Transverse colon (tissue), 4 donors: ENCODE data around the gene RTP5. TPM values are rescaled to one million over a fixed set of nuclear protein-coding genes. Genes with fewer than 3 reads are reported as not detected.

Source experiments
- DNase-seq: peaks from one replicate; pipeline ENCODE4 v3.0.0-alpha.2; 2019
- H3K27ac ChIP-seq, 4 donors: fragments of 200-600 bp; sonication (generic); 2 replicates each; pipeline ENCODE4 v1.5.1; 2016 to 2018; ENCODE audit warnings: inconsistent platforms in 4 of 4
- H3K27me3 ChIP-seq: fragments of 200-600 bp; sonication (generic); 2 replicates; pipeline ENCODE4 v1.5.1; 2017; ENCODE audit warnings: inconsistent platforms
- H3K36me3 ChIP-seq, 4 donors: fragments of 200-600 bp; sonication (generic); 2 replicates each; pipeline ENCODE4 v1.5.1; 2017 to 2019; ENCODE audit warnings: inconsistent platforms in 4 of 4
- H3K4me1 ChIP-seq, 4 donors: fragments of 200-600 bp; sonication (generic); 2 replicates each; pipeline ENCODE4 v1.5.1; 2017 to 2020; ENCODE audit warnings: inconsistent platforms in 4 of 4
- H3K4me3 ChIP-seq, 4 donors: fragments of 200-600 bp; sonication (generic); 1 replicate in 1 of 4; 2 replicates in 3 of 4; pipeline versions ENCODE4 v1.5.1 to v1.6.1; 2017 to 2019; ENCODE audit warnings: inconsistent platforms in 4 of 4
- H3K9me3 ChIP-seq, 2 donors: fragments of 200-600 bp; sonication (generic); 2 replicates each; pipeline ENCODE4 v1.5.1; 2017 to 2019; ENCODE audit warnings: inconsistent platforms in 2 of 2
- EP300 ChIP-seq: sonication (generic); formaldehyde crosslinking; IDR thresholded peaks from one replicate; pipeline ENCODE4 v1.6.1; 2017; ENCODE audit warnings: antibody characterized with exemption, low read depth
- POLR2A ChIP-seq: fragments of 450-650 bp; IDR thresholded peaks from one replicate; pipeline ENCODE4 v1.6.1; 2016; ENCODE audit warnings: antibody characterized with exemption, mild to moderate bottlenecking, moderate library complexity
- POLR2AphosphoS5 ChIP-seq, 3 donors: sonication (generic); formaldehyde crosslinking; IDR thresholded peaks; one replicate each; pipeline ENCODE4 v1.6.1; 2016; ENCODE audit warnings: antibody characterized with exemption in 3 of 3
- WGBS, 2 donors: methylation state at CpG; one replicate each; pipeline ENCODE4 v1.1.5; 2018; ENCODE audit warnings: low coverage in 1 of 2; 5-methylcytosine and 5-hydroxymethylcytosine counted together
- in situ Hi-C, 4 donors: fragments of 200-750 bp; cut with MboI; loops; one replicate each; pipeline versions ENCODE4 v1.15.0 to v1.15.1; 2017; ENCODE audit warnings: low sequenced_read_pairs in 3 of 4, low pct_ligation_motif_present in 1 of 4, low pct_unique_long_range_greater_than_20kb in 1 of 4
- intact Hi-C: fragments of 100-400 bp; cut with DNase I; formaldehyde crosslinking; loops from one replicate; pipeline ENCODE4 v1.15.1; 2023; ENCODE audit warnings: low total_unique reads
- total RNA-seq, 4 donors: library from RNA; depleted of rRNA; stranded (reverse); fragments of >200 nt; gene quantifications; one replicate each; pipeline ENCODE4 v1.1.0, GENCODE V29; 2016
- TF ChIP-seq, protein P1 (sequence below), 5 experiments: fragments of 200-600 bp in 3 of 5; fragments of 450-650 bp in 2 of 5; sonication (generic) in 3 of 5; IDR thresholded peaks; 1 replicate in 2 of 5; 2 replicates in 3 of 5; pipeline ENCODE4 v1.5.1; 2016 to 2017; ENCODE audit warnings: antibody characterized with exemption in 5 of 5, inconsistent platforms in 3 of 5, mild to moderate bottlenecking in 2 of 5, moderate library complexity in 1 of 5

Gene RTP5
- total RNA-seq, 4 donors from 2014 or later = 0.16 TPM; not detected in 3

DNA sequence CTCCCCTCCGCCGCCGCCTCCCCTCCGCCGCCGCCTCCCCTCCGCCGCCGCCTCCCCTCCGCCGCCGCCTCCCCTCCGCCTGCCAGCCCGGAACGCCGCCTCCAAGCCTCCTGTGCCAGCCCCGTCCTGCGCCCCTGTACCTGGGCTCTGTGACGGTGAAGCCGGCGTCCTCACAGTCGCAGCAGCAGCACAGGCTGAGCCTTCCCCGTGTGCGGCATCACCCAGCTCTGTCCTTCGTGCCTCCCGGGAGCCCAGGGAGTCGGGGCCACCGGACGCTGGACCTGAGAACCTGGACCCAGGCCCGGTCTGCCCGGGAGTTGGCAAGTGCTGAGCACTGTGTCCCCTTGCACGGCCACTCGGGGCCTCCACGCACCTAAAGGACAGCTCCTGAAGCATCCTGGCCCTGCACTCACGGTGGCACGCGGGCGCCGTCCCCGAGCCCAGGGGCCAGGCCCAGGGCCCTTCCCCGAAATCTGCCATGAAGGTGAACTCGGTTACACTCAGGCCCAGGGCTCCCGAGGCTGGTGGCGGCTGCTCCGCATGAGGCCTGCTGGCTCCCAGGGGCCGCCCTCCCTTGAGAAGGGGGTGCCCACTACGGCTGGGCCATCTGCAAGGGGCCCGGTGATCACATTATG lies 32.9 kb downstream of the RTP5 start:
- H3K27me3 ChIP-seq = no peaks in the 10 kb centered on the region
- no peaks in the 10 kb centered on the region for H3K9me3 ChIP-seq
- DNase-seq = no peak
- H3K27ac ChIP-seq = no peak overlapping the region
- intact Hi-C loops = no loop called here
- H3K4me3 ChIP-seq = peak overlapping the region in 1 of 4 donors; percentile 15
- in situ Hi-C loops = no loop called here
- no peaks in the 10 kb centered on the region for H3K36me3 ChIP-seq
- TF ChIP-seq POLR2A (no peak), POLR2AphosphoS5 (IDR thresholded peaks at IDR 0.05) (no peak), EP300 (no peak)
- TF ChIP-seq, protein P1, sequence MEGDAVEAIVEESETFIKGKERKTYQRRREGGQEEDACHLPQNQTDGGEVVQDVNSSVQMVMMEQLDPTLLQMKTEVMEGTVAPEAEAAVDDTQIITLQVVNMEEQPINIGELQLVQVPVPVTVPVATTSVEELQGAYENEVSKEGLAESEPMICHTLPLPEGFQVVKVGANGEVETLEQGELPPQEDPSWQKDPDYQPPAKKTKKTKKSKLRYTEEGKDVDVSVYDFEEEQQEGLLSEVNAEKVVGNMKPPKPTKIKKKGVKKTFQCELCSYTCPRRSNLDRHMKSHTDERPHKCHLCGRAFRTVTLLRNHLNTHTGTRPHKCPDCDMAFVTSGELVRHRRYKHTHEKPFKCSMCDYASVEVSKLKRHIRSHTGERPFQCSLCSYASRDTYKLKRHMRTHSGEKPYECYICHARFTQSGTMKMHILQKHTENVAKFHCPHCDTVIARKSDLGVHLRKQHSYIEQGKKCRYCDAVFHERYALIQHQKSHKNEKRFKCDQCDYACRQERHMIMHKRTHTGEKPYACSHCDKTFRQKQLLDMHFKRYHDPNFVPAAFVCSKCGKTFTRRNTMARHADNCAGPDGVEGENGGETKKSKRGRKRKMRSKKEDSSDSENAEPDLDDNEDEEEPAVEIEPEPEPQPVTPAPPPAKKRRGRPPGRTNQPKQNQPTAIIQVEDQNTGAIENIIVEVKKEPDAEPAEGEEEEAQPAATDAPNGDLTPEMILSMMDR (IDR thresholded peaks at IDR 0.05) = no peak
- WGBS, 2 donors = 80 to 83% methylated on average over 8 to 25 of the region's 48 CpGs
- H3K4me1 ChIP-seq = peaks cover 0 to 10% (median 0%) of the 10 kb centered on the region in 4 donors

DNA sequence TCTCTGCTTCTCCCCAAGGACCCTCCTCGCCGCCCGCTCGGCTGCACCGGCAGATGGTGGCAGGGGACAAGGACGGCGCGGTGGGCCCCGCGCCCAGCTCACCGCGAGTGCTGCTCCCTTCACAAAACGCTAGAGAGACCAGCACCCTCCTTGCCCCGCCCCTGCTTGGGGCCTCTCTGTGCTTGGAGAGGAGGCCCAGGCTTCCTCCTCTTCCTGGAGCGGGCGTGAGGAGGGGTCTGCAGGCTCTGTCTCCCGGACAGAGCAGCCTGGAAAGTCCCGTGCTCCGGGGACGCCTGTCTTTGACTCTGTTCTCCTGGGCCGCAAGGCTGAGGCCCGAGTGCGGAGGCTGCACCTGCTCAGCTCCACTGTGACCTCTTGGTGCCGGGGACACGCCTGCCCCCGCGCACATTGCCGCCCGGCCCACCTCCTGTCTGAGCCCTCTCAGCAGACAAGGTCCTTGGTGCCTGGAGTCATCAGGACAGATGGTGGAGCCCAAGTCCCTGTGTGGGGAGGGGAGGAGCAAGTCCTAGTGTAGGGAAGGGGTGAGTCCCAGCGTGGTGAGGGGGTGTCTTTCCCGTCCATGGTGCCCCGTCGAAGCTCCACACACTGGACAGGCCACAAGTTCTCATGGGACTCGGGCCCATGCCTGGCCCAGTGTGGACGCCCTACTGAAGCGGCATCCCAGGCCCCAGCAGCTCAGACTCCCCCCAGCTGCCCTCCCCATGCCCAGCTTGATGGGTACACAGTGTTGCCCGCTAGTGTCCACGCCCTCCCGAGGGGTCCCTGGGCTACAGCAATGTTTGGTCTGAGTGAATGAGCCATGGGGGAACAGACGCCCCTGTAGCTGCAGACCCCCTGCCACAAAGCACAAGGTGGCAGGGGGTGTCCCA lies 33.8 kb downstream of the RTP5 start:
- DNase-seq = no peak
- 96% methylated on average over 26 of the region's 40 CpGs; no CpG with 5 or more reads in 1 of the 2 donors for WGBS, 2 donors
- TF ChIP-seq POLR2AphosphoS5 (IDR thresholded peaks at IDR 0.05) (no peak), EP300 (no peak), POLR2A (no peak)
- TF ChIP-seq, protein P1 (IDR thresholded peaks at IDR 0.05) = no peak
- intact Hi-C loops (no loop called here), in situ Hi-C loops (no loop called here)
- Histone ChIP-seq H3K4me3 (no peak overlapping the region), H3K27me3 (no peaks in the 10 kb centered on the region), H3K4me1 (peaks cover 0 to 10% (median 0%) of the 10 kb centered on the region in 4 donors), H3K9me3 (no peaks in the 10 kb centered on the region), H3K27ac (no peak overlapping the region), H3K36me3 (no peaks in the 10 kb centered on the region)

DNA sequence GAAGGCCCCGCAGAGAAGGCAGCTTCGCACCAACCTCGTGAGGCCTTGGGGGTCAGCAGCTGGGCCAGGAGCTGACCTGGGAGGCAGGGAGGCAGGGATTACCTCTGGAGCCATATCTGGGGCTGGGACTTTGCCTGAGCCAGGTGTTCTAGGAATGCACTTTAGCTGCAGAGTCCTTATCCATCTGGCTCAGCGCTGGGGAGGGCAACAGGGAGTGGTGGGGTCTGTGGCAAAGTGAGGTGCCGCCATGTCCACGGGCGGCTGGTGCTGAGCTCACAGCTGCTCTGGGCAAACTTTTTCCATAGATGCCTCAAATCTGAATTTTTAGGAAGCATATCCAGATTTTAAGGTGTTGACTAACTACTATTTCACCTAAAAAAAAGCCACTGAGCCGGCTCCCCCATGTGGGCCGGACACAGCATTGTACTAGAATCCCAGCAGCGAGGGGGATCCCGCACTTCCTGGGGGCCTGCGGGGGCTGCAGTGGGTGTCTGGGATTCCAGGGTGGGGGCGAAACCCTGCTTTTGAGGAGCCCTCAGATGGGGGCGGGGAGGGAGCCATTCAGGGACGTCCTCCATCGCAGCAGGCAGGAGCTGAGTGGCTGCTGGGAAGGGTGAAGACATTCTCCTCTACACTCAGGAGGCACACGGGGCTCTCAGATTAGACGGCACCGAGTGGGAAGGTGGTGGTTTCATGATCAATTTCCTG lies 34.6 kb downstream of the RTP5 start:
- H3K4me3 ChIP-seq = no peak overlapping the region
- H3K27me3 ChIP-seq = no peaks in the 10 kb centered on the region
- intact Hi-C loops (no loop called here), in situ Hi-C loops (no loop called here)
- peaks cover 0 to 10% (median 0%) of the 10 kb centered on the region in 4 donors for H3K4me1 ChIP-seq
- WGBS, 2 donors = 92 to 100% methylated on average over 1 to 17 of the region's 19 CpGs
- no peaks in the 10 kb centered on the region for H3K9me3 ChIP-seq
- no peak for DNase-seq
- H3K36me3 ChIP-seq = no peaks in the 10 kb centered on the region
- H3K27ac ChIP-seq = no peak overlapping the region
- TF ChIP-seq, protein P1 (IDR thresholded peaks at IDR 0.05) = no peak
- TF ChIP-seq EP300 (no peak), POLR2A (no peak), POLR2AphosphoS5 (IDR thresholded peaks at IDR 0.05) (no peak)
